ENCODE data around the gene AFMID. TPM values are rescaled to one million over a fixed set of nuclear protein-coding genes. Genes with fewer than 3 reads are reported as not detected.
A peak's percentile ranks its signal among the peaks of the same experiment; 100 is the strongest.

AFMID gene
- total RNA-seq, 1 donor from 2014 or later = 107 TPM

DNA sequence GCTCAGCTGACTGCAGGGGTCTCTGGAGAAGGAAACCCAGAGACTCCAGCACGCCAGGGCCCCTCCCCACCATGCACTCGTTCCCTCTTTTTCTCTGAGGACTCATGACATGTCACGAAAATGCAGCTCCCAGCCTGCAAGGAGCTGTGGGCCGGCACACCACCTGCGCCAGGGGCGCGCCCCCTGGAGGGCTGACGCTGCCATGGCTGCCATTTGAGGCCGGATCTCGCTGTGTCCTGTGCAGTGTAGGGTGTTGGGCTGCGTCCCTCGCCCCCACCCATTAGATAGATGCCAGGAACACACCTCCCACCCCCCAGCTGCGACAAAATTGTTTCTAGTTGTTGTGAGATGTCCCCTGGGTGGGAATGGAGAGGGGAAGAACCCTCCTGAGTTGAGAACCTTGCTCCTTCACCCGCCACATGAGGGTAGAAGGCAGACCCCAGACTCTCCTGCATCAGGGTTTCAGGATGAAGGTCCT is 10.6 kb upstream of the AFMID start:
- intact Hi-C loops (cut with DNase I) = loop anchor here (10.0 kb wide), 2 partner anchors 852 to 1032 kb away; partner anchors contain the start of gene SEC14L1

DNA sequence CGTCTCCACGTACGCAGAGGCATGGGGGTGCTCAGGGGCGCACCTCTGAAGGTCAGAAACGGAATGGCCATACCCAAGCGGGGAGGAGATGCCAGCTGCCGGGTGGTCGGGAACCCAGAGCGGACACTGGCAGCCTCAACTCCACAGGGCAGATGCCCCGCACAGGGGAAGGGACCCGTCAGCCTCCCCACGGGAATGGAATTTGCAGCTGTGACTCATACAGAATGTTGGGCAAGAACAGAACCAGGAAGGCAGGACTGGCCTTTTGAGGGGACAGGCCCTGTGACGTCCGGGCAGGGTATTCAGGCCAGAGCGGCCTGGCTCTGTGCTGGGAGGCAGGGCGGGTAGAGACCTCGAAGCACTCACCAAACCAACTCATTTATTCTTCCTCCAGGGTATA is 7.8 kb upstream of the AFMID start:
- Histone ChIP-seq H3K9me3 (no peaks in the 10 kb centered on the region), H3K4me1 (peaks cover 14 to 54% of the 10 kb centered on the region in 2 donors), H3K27ac (peak overlapping the region; percentile 88 to 96), H3K27me3 (no peaks in the 10 kb centered on the region), H3K4me3 (no peak overlapping the region), H3K36me3 (no peaks in the 10 kb centered on the region)
- no peak for TF ChIP-seq CTCF (IDR thresholded peaks at IDR 0.05)
- intact Hi-C loops (cut with DNase I) = loop anchor here (10.0 kb wide), 2 partner anchors 855 to 1035 kb away; partner anchors contain the start of gene SEC14L1
- DNase-seq (ENCODE audit: low spot score in 2 of 2) = peak; percentile 63 to 91

More for the DNA sequence above, 10.6 kb upstream of the AFMID start:
- Histone ChIP-seq H3K27ac (peak overlapping the region; percentile 81 to 89), H3K27me3 (no peaks in the 10 kb centered on the region), H3K4me1 (peaks cover 10 to 73% of the 10 kb centered on the region in 2 donors), H3K4me3 (no peak overlapping the region), H3K9me3 (no peaks in the 10 kb centered on the region), H3K36me3 (peaks cover 7 to 9% of the 10 kb centered on the region in 2 donors)
- peak; percentile 64 to 81 (median 78) for TF ChIP-seq CTCF (IDR thresholded peaks at IDR 0.05)
- peak in 1 of 2 donors; percentile 84 for DNase-seq (ENCODE audit: low spot score in 2 of 2)

DNA sequence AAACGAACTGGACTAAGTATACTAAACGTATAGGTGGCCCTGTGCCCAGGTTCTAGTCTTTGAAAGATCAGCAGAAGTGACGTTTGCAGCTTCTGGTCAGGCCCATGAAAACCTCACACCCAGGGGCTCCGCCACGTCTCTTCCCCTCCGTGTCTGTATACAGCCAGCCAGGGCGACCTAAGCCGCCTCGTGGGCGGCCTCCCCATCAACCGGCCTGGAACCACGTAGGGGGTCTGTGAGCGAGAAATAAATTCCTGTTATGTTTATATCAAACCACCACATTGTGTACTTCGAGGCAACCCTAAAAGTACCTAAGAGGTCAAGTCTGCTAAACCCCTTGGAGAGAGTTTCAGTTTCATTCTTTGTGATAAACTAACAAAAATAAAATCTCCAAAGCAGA is 7.1 kb upstream of the AFMID start:
- no peak for TF ChIP-seq CTCF (IDR thresholded peaks at IDR 0.05)
- intact Hi-C loops (cut with DNase I) = no loop called here
- Histone ChIP-seq H3K27me3 (no peaks in the 10 kb centered on the region), H3K27ac (peak overlapping the region; percentile 88 to 96), H3K4me3 (peak overlapping the region; percentile 1 to 12), H3K4me1 (peaks cover 11 to 54% of the 10 kb centered on the region in 2 donors), H3K36me3 (no peaks in the 10 kb centered on the region), H3K9me3 (no peaks in the 10 kb centered on the region)
- DNase-seq (ENCODE audit: low spot score in 2 of 2) = no peak

- TF ChIP-seq CTCF (IDR thresholded peaks at IDR 0.05) = no peak
- H3K36me3 ChIP-seq = no peaks in the 10 kb centered on the region
- no peaks in the 10 kb centered on the region for H3K9me3 ChIP-seq
- peak overlapping the region; percentile 88 to 96 for H3K27ac ChIP-seq
- no peak for DNase-seq (ENCODE audit: low spot score in 2 of 2)
- no peaks in the 10 kb centered on the region for H3K27me3 ChIP-seq
- peak overlapping the region in 1 of 2 donors; percentile 12 for H3K4me3 ChIP-seq
- intact Hi-C loops (cut with DNase I) = no loop called here
- peaks cover 13 to 53% of the 10 kb centered on the region in 2 donors for H3K4me1 ChIP-seq
Measured at GRCh38 chr17:78180508-78180907, 6.7 kb upstream of the AFMID start.

GRCh38 chr17:78182504-78182903 is 4.7 kb upstream of the AFMID start:
- Histone ChIP-seq H3K9me3 (no peaks in the 10 kb centered on the region), H3K4me3 (no peak overlapping the region), H3K27ac (no peak overlapping the region), H3K36me3 (no peaks in the 10 kb centered on the region), H3K4me1 (peaks cover 19 to 46% of the 10 kb centered on the region in 2 donors), H3K27me3 (no peaks in the 10 kb centered on the region)
- intact Hi-C loops (cut with DNase I) = no loop called here
- TF ChIP-seq CTCF (IDR thresholded peaks at IDR 0.05) = no peak
- DNase-seq (ENCODE audit: low spot score in 2 of 2) = no peak
